K562 (cell line): ENCODE measurements around the gene TP73. TPM values are rescaled to one million over a fixed set of nuclear protein-coding genes. Genes with fewer than 3 reads are reported as not detected.

ENCODE experiments used
- BCL6 ChIP-seq: fragments of 250-450 bp; sonication (Bioruptor Pico); IDR thresholded peaks from 2 replicates; pipeline ENCODE4 v1.4.0; 2020
- CBFB ChIP-seq: sonication (generic); formaldehyde crosslinking; IDR thresholded peaks from 2 replicates; pipeline ENCODE4 v1.4.0; 2020; ENCODE audit warnings: mild to moderate bottlenecking, missing genetic modification reagents
- CEBPZ ChIP-seq: fragments of 150-350 bp; IDR thresholded peaks from 2 replicates; pipeline ENCODE4 v1.6.1; 2014; ENCODE audit warnings: low read depth, mild to moderate bottlenecking, low read length, borderline replicate concordance
- ELK3 ChIP-seq: fragments of 450-650 bp; formaldehyde crosslinking; IDR thresholded peaks from 2 replicates; pipeline ENCODE4 v1.4.0; 2020; ENCODE audit warnings: mild to moderate bottlenecking
- HEY1 ChIP-seq: fragments of 250-450 bp; sonication (Bioruptor Pico); IDR thresholded peaks from 2 replicates; pipeline ENCODE4 v1.5.0; 2020; ENCODE audit warnings: mild to moderate bottlenecking, moderate library complexity, borderline replicate concordance
- HNRNPUL1 ChIP-seq: fragments of 200-400 bp; formaldehyde crosslinking; IDR thresholded peaks from 2 replicates; pipeline ENCODE4 v1.6.1; 2017; ENCODE audit warnings: low read length
- MAZ ChIP-seq, 2 experiments: fragments of 450-650 bp in 1 of 2; sonication (generic) in 1 of 2; formaldehyde crosslinking; IDR thresholded peaks in 1 of 2; conservative IDR thresholded peaks in 1 of 2; 2 replicates each; pipeline versions ENCODE4 v1.4.0 to v1.5.0; 2020; ENCODE audit warnings: mild to moderate bottlenecking in 1 of 2, missing genetic modification reagents in 1 of 2
- NCOA6 ChIP-seq: fragments of 450-650 bp; IDR thresholded peaks from 2 replicates; pipeline ENCODE4 v1.6.1; 2017; ENCODE audit warnings: mild to moderate bottlenecking
- NR2F6 ChIP-seq: fragments of 450-650 bp; formaldehyde crosslinking; IDR thresholded peaks from 2 replicates; pipeline ENCODE4 v1.4.0; 2020; ENCODE audit warnings: mild to moderate bottlenecking
- NR3C1 ChIP-seq: sonication (generic); formaldehyde crosslinking; IDR thresholded peaks from 2 replicates; pipeline ENCODE4 v1.8.1; 2022; ENCODE audit warnings: missing genetic modification reagents
- PCBP2 ChIP-seq: fragments of 200-400 bp; formaldehyde crosslinking; IDR thresholded peaks from 2 replicates; pipeline ENCODE4 v1.6.1; 2018; ENCODE audit warnings: low read length, low read depth, mild to moderate bottlenecking, moderate library complexity; ENCODE audit not compliant: poor library complexity, severe bottlenecking
- POLR2A ChIP-seq: fragments of 450-650 bp; conservative IDR thresholded peaks from 2 replicates; pipeline ENCODE4 v1.6.1; 2016
- POLR2AphosphoS2 ChIP-seq: IDR thresholded peaks from 2 replicates; pipeline ENCODE4 v1.6.1; 2012; ENCODE audit warnings: low read length, improper control_type of control experiment
- POLR2B ChIP-seq: fragments of 450-650 bp; IDR thresholded peaks from 2 replicates; pipeline ENCODE4 v1.6.1; 2018; ENCODE audit warnings: low read depth; ENCODE audit not compliant: partially characterized antibody
- POLR2G ChIP-seq: fragments of 200-400 bp; formaldehyde crosslinking; IDR thresholded peaks from 2 replicates; pipeline ENCODE4 v1.6.1; 2017; ENCODE audit warnings: low read depth, mild to moderate bottlenecking, antibody characterized with exemption, low read length, moderate library complexity
- RBM15 ChIP-seq: fragments of 200-400 bp; formaldehyde crosslinking; IDR thresholded peaks from 2 replicates; pipeline ENCODE4 v1.6.1; 2018; ENCODE audit warnings: mild to moderate bottlenecking, low read length, moderate library complexity; ENCODE audit not compliant: insufficient read depth
- SMC3 ChIP-seq: conservative IDR thresholded peaks from 2 replicates; pipeline ENCODE4 v1.6.1; 2011; ENCODE audit warnings: low read depth, low read length, improper control_type of control experiment; ENCODE audit not compliant: insufficient read depth
- SUPT5H ChIP-seq: fragments of 450-650 bp; IDR thresholded peaks from 2 replicates; pipeline ENCODE4 v1.6.1; 2016
- ZNF518B ChIP-seq: fragments of 250-450 bp; sonication (Bioruptor Pico); IDR thresholded peaks from 2 replicates; pipeline ENCODE4 v1.5.0; 2021; ENCODE audit warnings: mild to moderate bottlenecking, moderate library complexity
- polyA plus RNA-seq, 8 experiments: library from polyadenylated mRNA; depleted of rRNA in 4 of 8; stranded (reverse) in 5 of 8; unstranded in 3 of 8; fragments of >200 nt; fragmentation: Nextera tagmentation in 2 of 8; fragmentation: Illumina TruSeq in 1 of 8; extraction: Ambion mirVana in 2 of 8; extraction: Trizol in 1 of 8; gene quantifications; 2 replicates each; pipeline versions ENCODE4 v1.2.1 to v1.2.3, GENCODE V29; 2011 to 2014; ENCODE audit warnings: inconsistent platforms in 1 of 8, missing spikeins in 1 of 8
- total RNA-seq, 7 experiments: library from RNA; depleted of rRNA in 6 of 7; stranded (reverse); fragments of >200 nt in 6 of 7; fragmentation: Illumina TruSeq in 2 of 7; extraction: Trizol in 2 of 7; gene quantifications; 2 replicates each; pipeline versions ENCODE4 v1.2.1 to v1.2.3, GENCODE V29; 2011 to 2021; ENCODE audit warnings: low replicate concordance in 1 of 7

TP73 gene
- total and polyA plus RNA-seq, 9 of the 15 experiments (the other 6 are each of a cell fraction or from before 2014, with no cell fraction given), result 0.07 to 1.6 (median 0.40) TPM; not detected in 2

- TF ChIP-seq HNRNPUL1, result peak; percentile 66
- TF ChIP-seq POLR2A, result peak; percentile 33
- no peak for TF ChIP-seq CEBPZ
- TF ChIP-seq NCOA6, result no peak
- TF ChIP-seq HEY1, result 0 out of 2 replicates have a peak, but pooled peaks have one; percentile 9
- TF ChIP-seq NR3C1 (CRISPR knock-in tag), result no peak
- TF ChIP-seq SMC3, result no peak
- 0 out of 4 replicates have a peak, but pooled peaks of 1 of the 2 experiments have one; percentile 27 for TF ChIP-seq MAZ (CRISPR knock-in tag; conservative IDR thresholded peaks at IDR 0.05 in 1 of 2, IDR thresholded peaks at IDR 0.05 in 1 of 2)
- TF ChIP-seq ZNF518B (CRISPR knock-in tag), result no peak
- peak; percentile 80 for TF ChIP-seq POLR2G
- no peak for TF ChIP-seq PCBP2
- TF ChIP-seq CBFB (CRISPR knock-in tag), result 0 out of 2 replicates have a peak, but pooled peaks have one; percentile 9
- TF ChIP-seq BCL6 (CRISPR knock-in tag), result no peak
- peak; percentile 32; the same call in 1 of the 2 replicates for TF ChIP-seq POLR2AphosphoS2
- no peak for TF ChIP-seq ELK3 (CRISPR knock-in tag)
- TF ChIP-seq SUPT5H, result 0 out of 2 replicates have a peak, but pooled peaks have one; percentile 23
- TF ChIP-seq RBM15, result no peak
- peak; percentile 16 for TF ChIP-seq POLR2B
- TF ChIP-seq NR2F6 (CRISPR knock-in tag), result no peak
- TF ChIP-seq, all 486 proteins: peak for 16
These were observed 125.6 kb downstream of the TP73 start (continued) for GRCh38 chr1:3777647-3778589.
